ENCODE data around the gene AZIN2. TPM values are rescaled to one million over a fixed set of nuclear protein-coding genes. Genes with fewer than 3 reads are reported as not detected.
"Not testable (repeated sequence)": the region's sequence is repeated elsewhere in the genome, so short reads cannot be mapped to it uniquely, and the experiment has no call there.

Gene AZIN2
- total and polyA plus RNA-seq, 9 of the 15 experiments (the other 6 are each of a cell fraction or from before 2014, with no cell fraction given), result 0.06 to 0.91 (median 0.42) TPM; not detected in 2

DNA sequence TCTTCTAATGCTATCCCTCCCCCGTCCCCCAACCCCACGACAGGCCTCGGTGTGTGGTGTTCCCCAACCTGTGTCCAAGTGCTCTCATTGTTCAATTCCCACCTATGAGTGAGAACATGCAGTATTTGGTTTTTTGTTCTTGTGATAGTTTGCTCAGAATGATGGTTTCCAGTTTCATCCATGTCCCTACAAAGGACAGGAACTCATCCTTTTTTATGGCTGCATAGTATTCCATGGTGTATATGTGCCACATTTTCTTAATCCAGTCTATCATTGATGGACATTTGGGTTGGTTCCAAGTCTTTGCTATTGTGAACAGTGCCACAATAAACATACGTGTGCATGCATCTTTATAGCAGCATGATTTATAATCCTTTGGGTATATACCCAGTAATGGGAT lies 43.7 kb downstream of the AZIN2 start:
- POLR2A ChIA-PET, result interaction anchor here (0.6 kb wide), 1 partner anchor 663 kb away, joined by 3 read pairs; no protein-coding TSS in a partner anchor
- ATAC-seq; BruUV-seq (replicated peaks); H3K4me3 ChIP-seq; H2AFZ ChIP-seq (ENCODE audit: low read depth, low read length); intact Hi-C loops (cut with micrococcal nuclease); H4K20me1 ChIP-seq (replicated peaks; ENCODE audit: control insufficient read depth, insufficient read depth, low read length); H3K9me3 ChIP-seq (replicated peaks; ENCODE audit: control insufficient read depth, insufficient read depth, low read depth, low read length); in situ Hi-C loops (cut with MboI); H3K79me2 ChIP-seq (ENCODE audit: control insufficient read depth, insufficient read depth, low read length); H3K4me1 ChIP-seq (replicated peaks in 1 of 2; ENCODE audit: control insufficient read depth in 2 of 2, insufficient read depth in 2 of 2, low read length in 2 of 2); H3K4me2 ChIP-seq (ENCODE audit: insufficient read depth, low read length); H3K9ac ChIP-seq (ENCODE audit: insufficient read depth in 1 of 2, low read depth in 2 of 2, low read length in 2 of 2); H3K9me1 ChIP-seq (ENCODE audit: control insufficient read depth, insufficient read depth, low read length); FAIRE-seq; H3K27ac ChIP-seq (ENCODE audit: extremely low read depth, low read depth, low read length); CTCF ChIA-PET (ENCODE audit: low intra/inter-chr PET ratio); H3K36me3 ChIP-seq (ENCODE audit: control insufficient read depth, insufficient read depth, low read length); DNase-seq (ENCODE audit: extremely low read depth in 1 of 4, low spot score in 3 of 4): not testable (repeated sequence)
- peaks cover 10 to 19% of the 10 kb centered on the region in 2 experiments; a peak in 4 of 5 replicates for H3K27me3 ChIP-seq (ENCODE audit: control insufficient read depth in 2 of 2, insufficient read depth in 2 of 2, low read length in 2 of 2)
- 14% methylated on average over 4 of the region's 4 CpGs for WGBS (ENCODE audit: insufficient coverage, low coverage, missing lambda C conversion rate)
- TF ChIP-seq ZNF146 (CRISPR knock-in tag; IDR thresholded peaks at IDR 0.05; ENCODE audit: unreplicated experiment) (peak; percentile 44), BCOR (IDR thresholded peaks at IDR 0.05) (0 out of 2 replicates have a peak, but pooled peaks have one; percentile 31)

DNA sequence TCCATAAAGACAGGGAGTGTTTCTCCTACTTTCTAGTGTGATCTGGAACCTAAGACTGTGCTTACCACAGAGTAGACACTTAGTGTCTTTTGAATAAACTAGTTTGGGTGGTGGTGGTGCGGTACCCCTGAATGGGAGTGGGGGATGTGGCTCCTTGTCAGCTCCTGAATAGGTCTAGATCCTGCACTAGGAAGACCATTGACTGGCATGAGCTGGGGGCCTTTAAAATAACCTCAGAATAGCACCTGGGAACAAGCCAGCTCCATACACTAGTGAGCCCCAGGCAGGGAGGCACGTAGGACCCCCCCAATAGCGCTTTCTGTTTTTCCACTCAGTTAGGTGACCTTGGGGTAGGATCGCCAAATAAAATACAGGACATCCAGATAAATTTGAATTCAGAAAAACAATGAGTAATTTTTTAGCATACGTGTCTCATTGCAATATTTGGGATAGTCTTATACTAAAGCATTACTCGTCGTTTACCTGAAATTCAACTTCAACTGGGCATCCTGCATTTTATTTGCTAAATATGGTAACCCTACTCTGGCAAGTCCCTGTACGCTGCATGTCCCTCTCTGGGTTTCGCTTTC lies 45.6 kb downstream of the AZIN2 start:
- FAIRE-seq, result no peak
- Histone ChIP-seq H3K9me1 (ENCODE audit: control insufficient read depth, insufficient read depth, low read length) (no peaks in the 10 kb centered on the region), H3K9ac (ENCODE audit: insufficient read depth in 1 of 2, low read depth in 2 of 2, low read length in 2 of 2) (peak overlapping the region; percentile 52 to 68; a peak in 3 of 4 replicates), H3K4me2 (ENCODE audit: insufficient read depth, low read length) (peak overlapping the region; percentile 87), H3K27me3 (ENCODE audit: control insufficient read depth in 2 of 2, insufficient read depth in 2 of 2, low read length in 2 of 2) (peaks cover 6% of the 10 kb centered on the region in 2 experiments; a peak in 3 of 5 replicates), H3K4me1 (replicated peaks in 1 of 2; ENCODE audit: control insufficient read depth in 2 of 2, insufficient read depth in 2 of 2, low read length in 2 of 2) (peaks cover 0 to 4% of the 10 kb centered on the region in 2 experiments; a peak in 2 of 5 replicates), H4K20me1 (replicated peaks; ENCODE audit: control insufficient read depth, insufficient read depth, low read length) (no peaks in the 10 kb centered on the region), H3K36me3 (ENCODE audit: control insufficient read depth, insufficient read depth, low read length) (no peaks in the 10 kb centered on the region), H3K79me2 (ENCODE audit: control insufficient read depth, insufficient read depth, low read length) (no peaks in the 10 kb centered on the region), H3K4me3 (peak overlapping the region; percentile 44), H3K27ac (ENCODE audit: extremely low read depth, low read depth, low read length) (peak overlapping the region; percentile 59; the same call in 2 of the 3 replicates), H3K9me3 (replicated peaks; ENCODE audit: control insufficient read depth, insufficient read depth, low read depth, low read length) (peaks cover 2% of the 10 kb centered on the region; the same call in 1 of the 2 replicates), H2AFZ (ENCODE audit: low read depth, low read length) (peak overlapping the region; percentile 96)
- intact Hi-C loops (cut with micrococcal nuclease), result no loop called here
- no peak for ATAC-seq
- in situ Hi-C loops (cut with MboI), result no loop called here
- BruUV-seq (replicated peaks), result TSS peak; percentile 91
- ChIA-PET CTCF (ENCODE audit: low intra/inter-chr PET ratio) (interaction anchor here (0.5 kb wide), 1 partner anchor 12 kb away, joined by 5 read pairs; no protein-coding TSS in a partner anchor), POLR2A (interaction anchor here (0.6 to 1.7 kb wide), 10 partner anchors 9 to 1073 kb away, joined by 3 to 5 read pairs (median 3); no protein-coding TSS in a partner anchor)
- TF ChIP-seq ZC3H11A (IDR thresholded peaks at IDR 0.05; ENCODE audit: low read depth, low read length) (0 out of 2 replicates have a peak, but pooled peaks have one; percentile 2), ADNP (tag; IDR thresholded peaks at IDR 0.05) (0 out of 2 replicates have a peak, but pooled peaks have one; percentile 32), SIN3A (IDR thresholded peaks at IDR 0.05; ENCODE audit: borderline replicate concordance in 2 of 2, control insufficient read depth in 1 of 2, low read depth in 2 of 2, low read length in 2 of 2) (0 out of 4 replicates have a peak, but pooled peaks of 1 of the 2 experiments have one; percentile 45)
- TF ChIP-seq, protein P1, sequence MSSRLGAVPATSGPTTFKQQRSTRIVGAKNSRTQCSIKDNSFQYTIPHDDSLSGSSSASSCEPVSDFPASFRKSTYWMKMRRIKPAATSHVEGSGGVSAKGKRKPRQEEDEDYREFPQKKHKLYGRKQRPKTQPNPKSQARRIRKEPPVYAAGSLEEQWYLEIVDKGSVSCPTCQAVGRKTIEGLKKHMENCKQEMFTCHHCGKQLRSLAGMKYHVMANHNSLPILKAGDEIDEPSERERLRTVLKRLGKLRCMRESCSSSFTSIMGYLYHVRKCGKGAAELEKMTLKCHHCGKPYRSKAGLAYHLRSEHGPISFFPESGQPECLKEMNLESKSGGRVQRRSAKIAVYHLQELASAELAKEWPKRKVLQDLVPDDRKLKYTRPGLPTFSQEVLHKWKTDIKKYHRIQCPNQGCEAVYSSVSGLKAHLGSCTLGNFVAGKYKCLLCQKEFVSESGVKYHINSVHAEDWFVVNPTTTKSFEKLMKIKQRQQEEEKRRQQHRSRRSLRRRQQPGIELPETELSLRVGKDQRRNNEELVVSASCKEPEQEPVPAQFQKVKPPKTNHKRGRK (tag; IDR thresholded peaks at IDR 0.05), result 0 out of 2 replicates have a peak, but pooled peaks have one; percentile 12
- TF ChIP-seq, protein P2, sequence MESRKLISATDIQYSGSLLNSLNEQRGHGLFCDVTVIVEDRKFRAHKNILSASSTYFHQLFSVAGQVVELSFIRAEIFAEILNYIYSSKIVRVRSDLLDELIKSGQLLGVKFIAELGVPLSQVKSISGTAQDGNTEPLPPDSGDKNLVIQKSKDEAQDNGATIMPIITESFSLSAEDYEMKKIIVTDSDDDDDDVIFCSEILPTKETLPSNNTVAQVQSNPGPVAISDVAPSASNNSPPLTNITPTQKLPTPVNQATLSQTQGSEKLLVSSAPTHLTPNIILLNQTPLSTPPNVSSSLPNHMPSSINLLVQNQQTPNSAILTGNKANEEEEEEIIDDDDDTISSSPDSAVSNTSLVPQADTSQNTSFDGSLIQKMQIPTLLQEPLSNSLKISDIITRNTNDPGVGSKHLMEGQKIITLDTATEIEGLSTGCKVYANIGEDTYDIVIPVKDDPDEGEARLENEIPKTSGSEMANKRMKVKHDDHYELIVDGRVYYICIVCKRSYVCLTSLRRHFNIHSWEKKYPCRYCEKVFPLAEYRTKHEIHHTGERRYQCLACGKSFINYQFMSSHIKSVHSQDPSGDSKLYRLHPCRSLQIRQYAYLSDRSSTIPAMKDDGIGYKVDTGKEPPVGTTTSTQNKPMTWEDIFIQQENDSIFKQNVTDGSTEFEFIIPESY (CRISPR knock-in tag; IDR thresholded peaks at IDR 0.05), result no peak
- WGBS (ENCODE audit: insufficient coverage, low coverage, missing lambda C conversion rate), result 47% methylated on average over 9 of the region's 9 CpGs
- DNase-seq (ENCODE audit: extremely low read depth in 1 of 4, low spot score in 3 of 4), result no peak

All from K562 (cell line).